ENCODE measurements around the gene ANKRD35.
"Not testable (repeated sequence)": the region's sequence is repeated elsewhere in the genome, so short reads cannot be mapped to it uniquely, and the experiment has no call there.

Gene ANKRD35

DNA sequence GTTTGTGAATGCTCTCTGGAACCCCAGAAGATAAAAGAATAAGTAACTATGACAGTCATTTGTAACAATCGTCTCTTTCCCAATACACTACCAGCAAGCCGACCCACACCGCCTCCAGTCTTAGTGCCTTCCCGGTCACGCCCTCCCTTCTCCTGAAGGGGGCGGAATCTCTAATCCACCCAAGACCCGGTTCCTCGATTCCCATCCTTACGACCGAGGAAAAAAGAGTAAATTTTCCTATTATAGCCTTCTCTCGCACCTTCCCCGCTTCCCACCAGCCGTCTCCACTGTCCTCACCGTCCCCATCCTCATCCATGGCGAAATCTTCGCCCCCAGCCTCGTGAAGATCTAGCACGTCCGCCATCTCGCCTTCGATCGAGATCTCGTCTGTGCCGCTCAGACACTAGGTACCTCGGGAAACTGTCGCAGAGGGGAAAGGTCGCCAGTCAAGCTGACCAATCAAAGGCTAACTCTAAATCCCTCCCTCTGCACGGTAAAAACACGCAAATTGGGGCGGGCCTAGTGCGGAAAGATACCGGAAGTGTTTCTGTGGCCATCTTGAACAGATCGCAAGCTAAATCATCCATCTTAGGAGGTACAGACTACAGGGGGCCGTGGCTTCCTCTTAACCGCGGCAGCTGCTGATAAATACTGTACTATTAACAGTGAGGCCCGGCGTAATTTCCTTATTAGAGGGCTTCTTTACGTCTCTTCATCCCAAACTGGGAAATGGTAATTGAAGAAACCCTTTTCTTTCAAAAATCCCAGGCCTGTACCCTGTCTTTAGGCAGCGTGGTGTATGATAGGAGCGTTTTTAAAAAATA lies 41.6 kb upstream of the ANKRD35 start, which contains the start of gene RBM8A:
Gene RBM8A (minus strand): TSS at position 422 of the 824 bp plus-strand sequence. CDS start 58 bp downstream, at position 364.
- no peaks in the 10 kb centered on the region for H3K27me3 ChIP-seq (ENCODE audit: control insufficient read depth, low read length)
- H3K36me3 ChIP-seq (ENCODE audit: control insufficient read depth, low read length) = peaks cover 36% of the 10 kb centered on the region
- H3K9me2 ChIP-seq (replicated peaks; ENCODE audit: control insufficient read depth, low read length) = no peaks in the 10 kb centered on the region
- H3K27ac ChIP-seq (ENCODE audit: low read depth, low read length) = peak within 1 kb of the TSS; percentile 86
- peaks cover 38% of the 10 kb centered on the region for H3F3A ChIP-seq (ENCODE audit: control insufficient read depth, insufficient read depth)
- H3K4me1 ChIP-seq (ENCODE audit: control insufficient read depth, low read length) = peaks cover 22% of the 10 kb centered on the region
- H3K79me2 ChIP-seq (ENCODE audit: control insufficient read depth, low read length) = peaks cover 29% of the 10 kb centered on the region
- H3K9me3 ChIP-seq (ENCODE audit: control insufficient read depth, insufficient read depth, low read length) = no peaks in the 10 kb centered on the region
- H3K4me2 ChIP-seq (ENCODE audit: low read length) = peak within 1 kb of the TSS; percentile 83
- peak within 1 kb of the TSS; percentile 87 for H3K4me3 ChIP-seq (ENCODE audit: low read length)
- peaks cover 8% of the 10 kb centered on the region; the same call in 1 of the 2 replicates for H4K20me1 ChIP-seq (ENCODE audit: control insufficient read depth, insufficient read depth, low read depth, low read length)
- TF ChIP-seq, protein P1, sequence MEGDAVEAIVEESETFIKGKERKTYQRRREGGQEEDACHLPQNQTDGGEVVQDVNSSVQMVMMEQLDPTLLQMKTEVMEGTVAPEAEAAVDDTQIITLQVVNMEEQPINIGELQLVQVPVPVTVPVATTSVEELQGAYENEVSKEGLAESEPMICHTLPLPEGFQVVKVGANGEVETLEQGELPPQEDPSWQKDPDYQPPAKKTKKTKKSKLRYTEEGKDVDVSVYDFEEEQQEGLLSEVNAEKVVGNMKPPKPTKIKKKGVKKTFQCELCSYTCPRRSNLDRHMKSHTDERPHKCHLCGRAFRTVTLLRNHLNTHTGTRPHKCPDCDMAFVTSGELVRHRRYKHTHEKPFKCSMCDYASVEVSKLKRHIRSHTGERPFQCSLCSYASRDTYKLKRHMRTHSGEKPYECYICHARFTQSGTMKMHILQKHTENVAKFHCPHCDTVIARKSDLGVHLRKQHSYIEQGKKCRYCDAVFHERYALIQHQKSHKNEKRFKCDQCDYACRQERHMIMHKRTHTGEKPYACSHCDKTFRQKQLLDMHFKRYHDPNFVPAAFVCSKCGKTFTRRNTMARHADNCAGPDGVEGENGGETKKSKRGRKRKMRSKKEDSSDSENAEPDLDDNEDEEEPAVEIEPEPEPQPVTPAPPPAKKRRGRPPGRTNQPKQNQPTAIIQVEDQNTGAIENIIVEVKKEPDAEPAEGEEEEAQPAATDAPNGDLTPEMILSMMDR (IDR thresholded peaks at IDR 0.05; ENCODE audit: low read depth, low read length, poor library complexity, severe bottlenecking) = peak; percentile 87
- TF ChIP-seq EZH2phosphoT487 (IDR thresholded peaks at IDR 0.05; ENCODE audit: borderline replicate concordance, low read length) = no peak

DNA sequence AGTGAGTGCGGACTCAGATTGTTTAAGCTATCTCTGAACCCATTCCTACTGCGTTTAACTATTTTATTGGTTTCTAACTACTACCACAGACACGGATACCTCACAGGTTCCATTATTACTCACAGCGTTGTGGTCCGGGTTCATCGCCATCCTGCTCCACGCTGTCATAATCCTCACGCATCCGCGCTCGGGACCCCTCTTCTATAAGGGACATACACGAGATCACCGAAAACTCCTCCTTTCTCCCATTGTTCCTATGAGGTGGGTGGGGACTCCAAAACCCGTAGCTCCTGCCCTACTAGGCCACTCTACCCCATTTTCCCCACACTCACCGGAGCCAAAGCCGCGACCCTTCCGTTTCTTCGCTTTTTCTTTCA lies 41.0 kb upstream of the ANKRD35 start:
- Histone ChIP-seq H3K4me1 (ENCODE audit: control insufficient read depth, low read length) (peaks cover 16% of the 10 kb centered on the region), H3K4me2 (ENCODE audit: low read length) (peak overlapping the region; percentile 83), H3K27me3 (ENCODE audit: control insufficient read depth, low read length) (no peaks in the 10 kb centered on the region), H3K4me3 (ENCODE audit: low read length) (peak overlapping the region; percentile 87), H3K9me2 (replicated peaks; ENCODE audit: control insufficient read depth, low read length) (no peaks in the 10 kb centered on the region), H3K27ac (ENCODE audit: low read depth, low read length) (peak overlapping the region; percentile 86), H4K20me1 (ENCODE audit: control insufficient read depth, insufficient read depth, low read depth, low read length) (peaks cover 8% of the 10 kb centered on the region; the same call in 1 of the 2 replicates), H3F3A (ENCODE audit: control insufficient read depth, insufficient read depth) (peaks cover 41% of the 10 kb centered on the region), H3K79me2 (ENCODE audit: control insufficient read depth, low read length) (peaks cover 29% of the 10 kb centered on the region), H3K9me3 (ENCODE audit: control insufficient read depth, insufficient read depth, low read length) (no peaks in the 10 kb centered on the region), H3K36me3 (ENCODE audit: control insufficient read depth, low read length) (peaks cover 38% of the 10 kb centered on the region)
- TF ChIP-seq EZH2phosphoT487 (IDR thresholded peaks at IDR 0.05; ENCODE audit: borderline replicate concordance, low read length) = no peak
- TF ChIP-seq, protein P1 (IDR thresholded peaks at IDR 0.05; ENCODE audit: low read depth, low read length, poor library complexity, severe bottlenecking) = no peak

DNA sequence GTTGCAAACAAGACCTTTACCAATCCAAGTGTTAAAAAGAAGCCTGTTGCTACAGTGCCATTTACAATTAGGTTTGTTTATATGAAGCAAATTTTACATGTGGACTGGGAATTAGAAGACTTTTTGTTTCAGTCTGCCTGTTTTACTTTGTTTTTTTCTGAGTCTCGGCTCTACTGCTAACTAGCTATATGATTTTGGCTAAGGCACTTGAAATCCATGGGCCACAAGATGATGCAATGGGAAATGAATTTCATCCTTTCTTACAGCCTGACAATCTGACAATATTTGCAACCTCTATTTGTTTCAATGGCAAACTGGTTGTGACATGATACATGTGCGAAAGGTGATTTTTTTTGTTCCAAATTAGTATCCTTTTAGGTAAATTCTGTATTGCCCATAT lies 36.6 kb upstream of the ANKRD35 start:
- Histone ChIP-seq H3K36me3 (ENCODE audit: control insufficient read depth, low read length) (peaks cover 37% of the 10 kb centered on the region), H3F3A (ENCODE audit: control insufficient read depth, insufficient read depth) (peaks cover 24% of the 10 kb centered on the region), H3K27me3 (ENCODE audit: control insufficient read depth, low read length) (no peaks in the 10 kb centered on the region), H3K4me3 (ENCODE audit: low read length) (no peak overlapping the region), H3K4me1 (ENCODE audit: control insufficient read depth, low read length) (peaks cover 24% of the 10 kb centered on the region), H3K9me2 (replicated peaks; ENCODE audit: control insufficient read depth, low read length) (no peaks in the 10 kb centered on the region), H4K20me1 (ENCODE audit: control insufficient read depth, insufficient read depth, low read depth, low read length) (peaks cover 8% of the 10 kb centered on the region; the same call in 1 of the 2 replicates), H3K79me2 (ENCODE audit: control insufficient read depth, low read length) (peaks cover 29% of the 10 kb centered on the region), H3K27ac (ENCODE audit: low read depth, low read length) (no peak overlapping the region), H3K4me2 (ENCODE audit: low read length) (no peak overlapping the region), H3K9me3 (ENCODE audit: control insufficient read depth, insufficient read depth, low read length) (no peaks in the 10 kb centered on the region)
- TF ChIP-seq EZH2phosphoT487 (IDR thresholded peaks at IDR 0.05; ENCODE audit: borderline replicate concordance, low read length) = no peak
- TF ChIP-seq, protein P1 (IDR thresholded peaks at IDR 0.05; ENCODE audit: low read depth, low read length, poor library complexity, severe bottlenecking) = no peak

DNA sequence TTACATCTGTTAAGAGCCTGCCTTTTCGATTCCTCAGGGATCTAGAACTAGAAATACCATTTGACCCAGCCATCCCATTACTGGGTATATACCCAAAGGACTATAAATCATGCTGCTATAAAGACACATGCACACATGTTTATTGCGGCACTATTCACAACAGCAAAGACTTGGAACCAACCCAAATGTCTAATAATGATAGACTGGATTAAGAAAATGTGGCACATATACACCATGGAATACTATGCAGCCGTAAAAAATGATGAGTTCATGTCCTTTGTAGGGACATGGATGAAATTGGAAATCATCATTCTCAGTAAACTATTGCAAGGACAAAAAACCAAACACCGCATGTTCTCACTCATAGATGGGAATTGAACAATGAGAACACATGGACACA lies 34.6 kb upstream of the ANKRD35 start:
- not testable (repeated sequence) for H3K4me3 ChIP-seq (ENCODE audit: low read length); H3K9me2 ChIP-seq (replicated peaks; ENCODE audit: control insufficient read depth, low read length); H4K20me1 ChIP-seq (ENCODE audit: control insufficient read depth, insufficient read depth, low read depth, low read length); H3K9me3 ChIP-seq (ENCODE audit: control insufficient read depth, insufficient read depth, low read length); H3K27ac ChIP-seq (ENCODE audit: low read depth, low read length); H3K27me3 ChIP-seq (ENCODE audit: control insufficient read depth, low read length)
- Histone ChIP-seq H3K4me1 (ENCODE audit: control insufficient read depth, low read length) (peaks cover 24% of the 10 kb centered on the region), H3K36me3 (ENCODE audit: control insufficient read depth, low read length) (peaks cover 34% of the 10 kb centered on the region), H3F3A (ENCODE audit: control insufficient read depth, insufficient read depth) (peaks cover 24% of the 10 kb centered on the region), H3K4me2 (ENCODE audit: low read length) (peak overlapping the region; percentile 90), H3K79me2 (ENCODE audit: control insufficient read depth, low read length) (peaks cover 15% of the 10 kb centered on the region)
